ENCODE measurements around the gene PCSK2.

PCSK2 gene

GRCh38 chr20:17317341-17317740 lies 90.5 kb downstream of the PCSK2 start:
- no peak for TF ChIP-seq CTCF (IDR thresholded peaks at IDR 0.05; ENCODE audit: poor library complexity, severe bottlenecking)
- Histone ChIP-seq H3K9me3 (ENCODE audit: severe bottlenecking) (no peaks in the 10 kb centered on the region), H3K4me1 (ENCODE audit: insufficient read depth, poor library complexity, severe bottlenecking) (no peaks in the 10 kb centered on the region), H3K27ac (ENCODE audit: poor library complexity, severe bottlenecking) (no peak overlapping the region), H3K27me3 (ENCODE audit: insufficient read depth, poor library complexity, severe bottlenecking) (peaks cover 60% of the 10 kb centered on the region), H3K4me3 (ENCODE audit: severe bottlenecking) (no peak overlapping the region), H3K36me3 (ENCODE audit: low read depth) (no peaks in the 10 kb centered on the region)
- ATAC-seq (ENCODE audit: low read depth), result no peak
- DNase-seq (ENCODE audit: low spot score), result no peak

- no peak for DNase-seq (ENCODE audit: low spot score)
Observed at GRCh38 chr20:17320456-17320855, 93.6 kb downstream of the PCSK2 start.

GRCh38 chr20:17326096-17326495 lies 99.3 kb downstream of the PCSK2 start:
- peaks cover 33% of the 10 kb centered on the region for H3K27me3 ChIP-seq (ENCODE audit: insufficient read depth, poor library complexity, severe bottlenecking)

More at GRCh38 chr20:17320456-17320855, 93.6 kb downstream of the PCSK2 start:
- H3K4me1 ChIP-seq (ENCODE audit: insufficient read depth, poor library complexity, severe bottlenecking), result no peaks in the 10 kb centered on the region
- H3K36me3 ChIP-seq (ENCODE audit: low read depth), result no peaks in the 10 kb centered on the region
- ATAC-seq (ENCODE audit: low read depth), result no peak
- H3K27me3 ChIP-seq (ENCODE audit: insufficient read depth, poor library complexity, severe bottlenecking), result peaks cover 51% of the 10 kb centered on the region
- no peak for TF ChIP-seq CTCF (IDR thresholded peaks at IDR 0.05; ENCODE audit: poor library complexity, severe bottlenecking)
- no peak overlapping the region for H3K4me3 ChIP-seq (ENCODE audit: severe bottlenecking)
- no peaks in the 10 kb centered on the region for H3K9me3 ChIP-seq (ENCODE audit: severe bottlenecking)
- H3K27ac ChIP-seq (ENCODE audit: poor library complexity, severe bottlenecking), result no peak overlapping the region

GRCh38 chr20:17327185-17328148 lies 100.6 kb downstream of the PCSK2 start:
- Histone ChIP-seq H3K27ac (ENCODE audit: poor library complexity, severe bottlenecking) (no peak overlapping the region), H3K4me1 (ENCODE audit: insufficient read depth, poor library complexity, severe bottlenecking) (no peaks in the 10 kb centered on the region), H3K27me3 (ENCODE audit: insufficient read depth, poor library complexity, severe bottlenecking) (peaks cover 27% of the 10 kb centered on the region), H3K9me3 (ENCODE audit: severe bottlenecking) (no peaks in the 10 kb centered on the region), H3K4me3 (ENCODE audit: severe bottlenecking) (no peak overlapping the region), H3K36me3 (ENCODE audit: low read depth) (no peaks in the 10 kb centered on the region)
- no peak for TF ChIP-seq CTCF (IDR thresholded peaks at IDR 0.05; ENCODE audit: poor library complexity, severe bottlenecking)
- DNase-seq (ENCODE audit: low spot score) (no peak), ATAC-seq (ENCODE audit: low read depth) (no peak)

More at GRCh38 chr20:17326096-17326495, 99.3 kb downstream of the PCSK2 start:
- DNase-seq (ENCODE audit: low spot score) (no peak), ATAC-seq (ENCODE audit: low read depth) (no peak)
- TF ChIP-seq CTCF (IDR thresholded peaks at IDR 0.05; ENCODE audit: poor library complexity, severe bottlenecking), result no peak
- Histone ChIP-seq H3K4me1 (ENCODE audit: insufficient read depth, poor library complexity, severe bottlenecking) (no peaks in the 10 kb centered on the region), H3K36me3 (ENCODE audit: low read depth) (no peaks in the 10 kb centered on the region), H3K27ac (ENCODE audit: poor library complexity, severe bottlenecking) (no peak overlapping the region), H3K9me3 (ENCODE audit: severe bottlenecking) (no peaks in the 10 kb centered on the region), H3K4me3 (ENCODE audit: severe bottlenecking) (no peak overlapping the region)

GRCh38 chr20:17334932-17335331 lies 108.1 kb downstream of the PCSK2 start:
- H3K27ac ChIP-seq (ENCODE audit: poor library complexity, severe bottlenecking), result no peak overlapping the region
- no peak for TF ChIP-seq CTCF (IDR thresholded peaks at IDR 0.05; ENCODE audit: poor library complexity, severe bottlenecking)
- H3K27me3 ChIP-seq (ENCODE audit: insufficient read depth, poor library complexity, severe bottlenecking), result no peaks in the 10 kb centered on the region
- no peaks in the 10 kb centered on the region for H3K9me3 ChIP-seq (ENCODE audit: severe bottlenecking)
- no peaks in the 10 kb centered on the region for H3K36me3 ChIP-seq (ENCODE audit: low read depth)
- DNase-seq (ENCODE audit: low spot score) (no peak), ATAC-seq (ENCODE audit: low read depth) (no peak)
- no peaks in the 10 kb centered on the region for H3K4me1 ChIP-seq (ENCODE audit: insufficient read depth, poor library complexity, severe bottlenecking)
- no peak overlapping the region for H3K4me3 ChIP-seq (ENCODE audit: severe bottlenecking)
